CD8-positive, alpha-beta memory T cell (primary cell): ENCODE measurements around the gene PLXND1. TPM values are rescaled to one million over a fixed set of nuclear protein-coding genes. Genes with fewer than 3 reads are reported as not detected.

Experiments used
- CTCF ChIA-PET: fragments of 350-600 bp; sonication (Branson Sonifier 250); formaldehyde crosslinking; loops from one replicate; lab custom pipeline; 2021; ENCODE audit warnings: antibody characterized with exemption; lab: Charles Lee
- POLR2A ChIA-PET: fragments of 350-600 bp; sonication (Branson Sonifier 250); formaldehyde crosslinking; loops from one replicate; lab custom pipeline; 2021; ENCODE audit warnings: antibody characterized with exemption; lab: Charles Lee
- DNase-seq, 5 donors: peaks; one replicate each; pipeline versions ENCODE4 v3.0.0 to v3.0.0-alpha.2; 2020 to 2022; ENCODE audit warnings: mixed read lengths in 1 of 5
- H3K27ac ChIP-seq: one replicate; pipeline ENCODE4 v1.7.0; 2013; ENCODE audit warnings: low read depth, mild to moderate bottlenecking, low read length, moderate library complexity
- H3K27me3 ChIP-seq: 2 replicates; pipeline ENCODE4 v1.7.0; 2013; ENCODE audit warnings: low read length, mild to moderate bottlenecking; ENCODE audit not compliant: insufficient read depth, poor library complexity, severe bottlenecking
- H3K36me3 ChIP-seq: 2 replicates; pipeline ENCODE4 v1.7.0; 2013; ENCODE audit warnings: mild to moderate bottlenecking, low read length, moderate library complexity; ENCODE audit not compliant: insufficient read depth
- H3K4me1 ChIP-seq: 2 replicates; pipeline ENCODE4 v1.7.0; 2013; ENCODE audit warnings: mild to moderate bottlenecking, low read length, moderate library complexity; ENCODE audit not compliant: insufficient read depth
- H3K4me3 ChIP-seq: 2 replicates; pipeline ENCODE4 v1.7.0; 2013; ENCODE audit warnings: mild to moderate bottlenecking, low read length
- H3K9me3 ChIP-seq: 2 replicates; pipeline ENCODE4 v1.7.0; 2013; ENCODE audit warnings: mild to moderate bottlenecking, low read length
- H3K27ac Mint-ChIP-seq, 8 donors: one replicate each; pipeline ENCODE4 v1.8.0; 2020 to 2021; ENCODE audit warnings: mixed read lengths in 8 of 8, mild to moderate bottlenecking in 6 of 8, inconsistent platforms in 3 of 8, moderate library complexity in 3 of 8
- H3K27me3 Mint-ChIP-seq, 2 donors: one replicate each; pipeline ENCODE4 v1.8.0; 2020 to 2021; ENCODE audit warnings: mixed read lengths in 2 of 2, mild to moderate bottlenecking in 1 of 2, moderate library complexity in 1 of 2
- H3K36me3 Mint-ChIP-seq, 3 donors: one replicate each; pipeline ENCODE4 v1.8.0; 2020 to 2021; ENCODE audit warnings: mixed read lengths in 3 of 3, inconsistent platforms in 1 of 3, mild to moderate bottlenecking in 1 of 3
- H3K4me1 Mint-ChIP-seq, 3 donors: one replicate each; pipeline ENCODE4 v1.8.0; 2020 to 2021; ENCODE audit warnings: mixed read lengths in 3 of 3, inconsistent platforms in 1 of 3, mild to moderate bottlenecking in 1 of 3
- H3K4me3 Mint-ChIP-seq, 7 donors: one replicate each; pipeline ENCODE4 v1.8.0; 2020 to 2021; ENCODE audit warnings: mixed read lengths in 7 of 7, mild to moderate bottlenecking in 6 of 7, moderate library complexity in 4 of 7, inconsistent platforms in 2 of 7
- H3K9me3 Mint-ChIP-seq, 5 donors: one replicate each; pipeline ENCODE4 v1.8.0; 2020 to 2022; ENCODE audit warnings: mixed read lengths in 5 of 5, mild to moderate bottlenecking in 3 of 5, moderate library complexity in 2 of 5, inconsistent platforms in 1 of 5
- polyA plus RNA-seq: library from polyadenylated mRNA; unstranded; fragments of 300-500 nt; fragmentation: Illumina TruSeq; gene quantifications from one replicate; pipeline ENCODE4 v1.2.3, GENCODE V29; 2021
- total RNA-seq, 2 experiments: library from RNA; stranded (reverse); gene quantifications; one replicate each; pipeline ENCODE4 v1.2.3, GENCODE V29; 2021

Gene PLXND1
- total and polyA plus RNA-seq, 3 experiments from 2014 or later, result 12.1 to 17.3 (median 15.2) TPM

DNA sequence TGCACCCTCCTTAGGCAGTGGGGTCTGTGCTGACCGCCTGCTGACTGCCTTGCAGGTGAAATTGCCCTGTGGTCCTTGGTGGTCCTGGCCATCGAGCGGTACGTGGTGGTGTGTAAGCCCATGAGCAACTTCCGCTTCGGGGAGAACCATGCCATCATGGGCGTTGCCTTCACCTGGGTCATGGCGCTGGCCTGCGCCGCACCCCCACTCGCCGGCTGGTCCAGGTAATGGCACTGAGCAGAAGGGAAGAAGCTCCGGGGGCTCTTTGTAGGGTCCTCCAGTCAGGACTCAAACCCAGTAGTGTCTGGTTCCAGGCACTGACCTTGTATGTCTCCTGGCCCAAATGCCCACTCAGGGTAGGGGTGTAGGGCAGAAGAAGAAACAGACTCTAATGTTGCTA, 75.7 kb downstream of the PLXND1 start:
- H3K36me3 ChIP-seq, result no peaks in the 10 kb centered on the region
- Mint-ChIP-seq H3K27ac (no peak overlapping the region), H3K27me3 (no peaks in the 10 kb centered on the region), H3K36me3 (no peaks in the 10 kb centered on the region), H3K4me3 (no peak overlapping the region), H3K9me3 (no peaks in the 10 kb centered on the region), H3K4me1 (no peaks in the 10 kb centered on the region)
- no peaks in the 10 kb centered on the region for H3K9me3 ChIP-seq
- H3K4me3 ChIP-seq, result no peak overlapping the region
- CTCF ChIA-PET, result no interaction called here
- H3K27ac ChIP-seq, result no peak overlapping the region
- no peak for DNase-seq
- POLR2A ChIA-PET, result no interaction called here
- H3K27me3 ChIP-seq, result no peaks in the 10 kb centered on the region
- no peaks in the 10 kb centered on the region for H3K4me1 ChIP-seq

DNA sequence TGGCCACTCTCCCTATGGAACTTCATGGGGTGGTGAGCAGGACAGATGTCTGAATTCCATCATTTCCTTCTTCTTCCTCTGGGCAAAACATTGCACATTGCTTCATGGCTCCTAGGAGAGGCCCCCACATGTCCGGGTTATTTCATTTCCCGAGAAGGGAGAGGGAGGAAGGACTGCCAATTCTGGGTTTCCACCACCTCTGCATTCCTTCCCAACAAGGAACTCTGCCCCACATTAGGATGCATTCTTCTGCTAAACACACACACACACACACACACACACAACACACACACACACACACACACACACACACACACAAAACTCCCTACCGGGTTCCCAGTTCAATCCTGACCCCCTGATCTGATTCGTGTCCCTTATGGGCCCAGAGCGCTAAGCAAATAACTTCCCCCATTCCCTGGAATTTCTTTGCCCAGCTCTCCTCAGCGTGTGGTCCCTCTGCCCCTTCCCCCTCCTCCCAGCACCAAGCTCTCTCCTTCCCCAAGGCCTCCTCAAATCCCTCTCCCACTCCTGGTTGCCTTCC, 76.2 kb downstream of the PLXND1 start:
- no peaks in the 10 kb centered on the region for H3K4me1 Mint-ChIP-seq
- Histone ChIP-seq H3K9me3 (no peaks in the 10 kb centered on the region), H3K27ac (no peak overlapping the region), H3K4me3 (no peak overlapping the region), H3K36me3 (no peaks in the 10 kb centered on the region), H3K27me3 (no peaks in the 10 kb centered on the region), H3K4me1 (no peaks in the 10 kb centered on the region)
- no peaks in the 10 kb centered on the region for H3K36me3 Mint-ChIP-seq
- H3K27ac Mint-ChIP-seq, result peak overlapping the region in 1 of 8 donors; percentile 38
- no peak for DNase-seq
- H3K4me3 Mint-ChIP-seq, result no peak overlapping the region
- ChIA-PET CTCF (no interaction called here), POLR2A (no interaction called here)
- no peaks in the 10 kb centered on the region for H3K27me3 Mint-ChIP-seq
- H3K9me3 Mint-ChIP-seq, result no peaks in the 10 kb centered on the region

DNA sequence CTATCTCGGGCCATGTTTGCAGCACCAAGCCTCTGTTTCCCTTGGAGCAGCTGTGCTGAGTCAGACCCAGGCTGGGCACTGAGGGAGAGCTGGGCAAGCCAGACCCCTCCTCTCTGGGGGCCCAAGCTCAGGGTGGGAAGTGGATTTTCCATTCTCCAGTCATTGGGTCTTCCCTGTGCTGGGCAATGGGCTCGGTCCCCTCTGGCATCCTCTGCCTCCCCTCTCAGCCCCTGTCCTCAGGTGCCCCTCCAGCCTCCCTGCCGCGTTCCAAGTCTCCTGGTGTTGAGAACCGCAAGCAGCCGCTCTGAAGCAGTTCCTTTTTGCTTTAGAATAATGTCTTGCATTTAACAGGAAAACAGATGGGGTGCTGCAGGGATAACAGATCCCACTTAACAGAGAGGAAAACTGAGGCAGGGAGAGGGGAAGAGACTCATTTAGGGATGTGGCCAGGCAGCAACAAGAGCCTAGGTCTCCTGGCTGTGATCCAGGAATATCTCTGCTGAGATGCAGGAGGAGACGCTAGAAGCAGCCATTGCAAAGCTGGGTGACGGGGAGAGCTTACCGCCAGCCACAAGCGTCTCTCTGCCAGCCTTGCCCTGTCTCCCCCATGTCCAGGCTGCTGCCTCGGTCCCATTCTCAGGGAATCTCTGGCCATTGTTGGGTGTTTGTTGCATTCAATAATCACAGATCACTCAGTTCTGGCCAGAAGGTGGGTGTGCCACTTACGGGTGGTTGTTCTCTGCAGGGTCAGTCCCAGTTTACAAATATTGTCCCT, 76.9 kb downstream of the PLXND1 start:
- Mint-ChIP-seq H3K4me1 (no peaks in the 10 kb centered on the region), H3K4me3 (no peak overlapping the region), H3K36me3 (no peaks in the 10 kb centered on the region), H3K27me3 (no peaks in the 10 kb centered on the region), H3K9me3 (no peaks in the 10 kb centered on the region), H3K27ac (peak overlapping the region in 2 of 8 donors; percentile 38 to 47)
- no peak overlapping the region for H3K27ac ChIP-seq
- H3K36me3 ChIP-seq, result no peaks in the 10 kb centered on the region
- H3K27me3 ChIP-seq, result no peaks in the 10 kb centered on the region
- no peak for DNase-seq
- H3K4me1 ChIP-seq, result no peaks in the 10 kb centered on the region
- ChIA-PET POLR2A (no interaction called here), CTCF (no interaction called here)
- no peaks in the 10 kb centered on the region for H3K9me3 ChIP-seq
- no peak overlapping the region for H3K4me3 ChIP-seq

DNA sequence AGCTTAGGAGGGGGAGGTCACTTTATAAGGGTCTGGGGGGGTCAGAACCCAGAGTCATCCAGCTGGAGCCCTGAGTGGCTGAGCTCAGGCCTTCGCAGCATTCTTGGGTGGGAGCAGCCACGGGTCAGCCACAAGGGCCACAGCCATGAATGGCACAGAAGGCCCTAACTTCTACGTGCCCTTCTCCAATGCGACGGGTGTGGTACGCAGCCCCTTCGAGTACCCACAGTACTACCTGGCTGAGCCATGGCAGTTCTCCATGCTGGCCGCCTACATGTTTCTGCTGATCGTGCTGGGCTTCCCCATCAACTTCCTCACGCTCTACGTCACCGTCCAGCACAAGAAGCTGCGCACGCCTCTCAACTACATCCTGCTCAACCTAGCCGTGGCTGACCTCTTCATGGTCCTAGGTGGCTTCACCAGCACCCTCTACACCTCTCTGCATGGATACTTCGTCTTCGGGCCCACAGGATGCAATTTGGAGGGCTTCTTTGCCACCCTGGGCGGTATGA, 77.8 kb downstream of the PLXND1 start, which contains the start of gene RHO:
TSS of gene RHO (plus strand) at position 51 of the 512 bp plus-strand sequence. CDS start at position 146, 95 bp downstream.
- no peaks in the 10 kb centered on the region for H3K36me3 Mint-ChIP-seq
- ChIA-PET POLR2A (no interaction called here), CTCF (interaction anchor here (1.0 kb wide), 1 partner anchor 18 kb away, joined by 3 read pairs; no protein-coding TSS in a partner anchor)
- Histone ChIP-seq H3K27me3 (no peaks in the 10 kb centered on the region), H3K27ac (no peak within 1 kb of the TSS), H3K4me1 (no peaks in the 10 kb centered on the region), H3K4me3 (no peak within 1 kb of the TSS), H3K9me3 (no peaks in the 10 kb centered on the region), H3K36me3 (no peaks in the 10 kb centered on the region)
- H3K4me1 Mint-ChIP-seq, result no peaks in the 10 kb centered on the region
- DNase-seq, result no peak
- no peaks in the 10 kb centered on the region for H3K9me3 Mint-ChIP-seq
- no peak within 1 kb of the TSS for H3K4me3 Mint-ChIP-seq
- H3K27ac Mint-ChIP-seq, result peak within 1 kb of the TSS in 3 of 8 donors; percentile 6 to 33 (median 29)
- no peaks in the 10 kb centered on the region for H3K27me3 Mint-ChIP-seq

DNA sequence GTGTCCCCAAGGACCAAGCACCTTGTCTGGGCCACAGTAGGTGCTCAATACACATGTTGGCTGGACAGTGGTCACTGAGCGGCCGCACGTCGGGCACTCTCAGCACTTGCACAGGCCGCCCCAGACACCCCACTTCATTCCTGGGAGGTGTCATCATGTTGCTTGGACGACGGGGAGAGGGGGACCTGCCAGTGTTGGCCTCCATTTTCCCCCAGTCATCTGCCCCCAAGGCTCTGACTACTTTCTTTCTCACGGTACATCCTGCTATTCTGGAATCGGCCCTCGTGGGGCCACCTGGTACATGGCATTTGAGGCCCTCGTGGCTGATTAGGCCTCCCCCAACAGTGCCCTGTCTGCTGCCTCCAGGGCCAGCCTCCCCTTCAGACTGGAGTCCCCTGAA, 79.2 kb downstream of the PLXND1 start:
- H3K27me3 ChIP-seq, result no peaks in the 10 kb centered on the region
- H3K36me3 Mint-ChIP-seq, result no peaks in the 10 kb centered on the region
- no peak for DNase-seq
- ChIA-PET CTCF (no interaction called here), POLR2A (no interaction called here)
- H3K9me3 ChIP-seq, result no peaks in the 10 kb centered on the region
- H3K4me3 ChIP-seq, result no peak overlapping the region
- H3K27ac Mint-ChIP-seq, result no peak overlapping the region
- H3K27me3 Mint-ChIP-seq, result no peaks in the 10 kb centered on the region
- no peak overlapping the region for H3K4me3 Mint-ChIP-seq
- no peaks in the 10 kb centered on the region for H3K4me1 ChIP-seq
- no peaks in the 10 kb centered on the region for H3K9me3 Mint-ChIP-seq
- no peaks in the 10 kb centered on the region for H3K36me3 ChIP-seq
- H3K4me1 Mint-ChIP-seq, result no peaks in the 10 kb centered on the region
- H3K27ac ChIP-seq, result no peak overlapping the region

DNA sequence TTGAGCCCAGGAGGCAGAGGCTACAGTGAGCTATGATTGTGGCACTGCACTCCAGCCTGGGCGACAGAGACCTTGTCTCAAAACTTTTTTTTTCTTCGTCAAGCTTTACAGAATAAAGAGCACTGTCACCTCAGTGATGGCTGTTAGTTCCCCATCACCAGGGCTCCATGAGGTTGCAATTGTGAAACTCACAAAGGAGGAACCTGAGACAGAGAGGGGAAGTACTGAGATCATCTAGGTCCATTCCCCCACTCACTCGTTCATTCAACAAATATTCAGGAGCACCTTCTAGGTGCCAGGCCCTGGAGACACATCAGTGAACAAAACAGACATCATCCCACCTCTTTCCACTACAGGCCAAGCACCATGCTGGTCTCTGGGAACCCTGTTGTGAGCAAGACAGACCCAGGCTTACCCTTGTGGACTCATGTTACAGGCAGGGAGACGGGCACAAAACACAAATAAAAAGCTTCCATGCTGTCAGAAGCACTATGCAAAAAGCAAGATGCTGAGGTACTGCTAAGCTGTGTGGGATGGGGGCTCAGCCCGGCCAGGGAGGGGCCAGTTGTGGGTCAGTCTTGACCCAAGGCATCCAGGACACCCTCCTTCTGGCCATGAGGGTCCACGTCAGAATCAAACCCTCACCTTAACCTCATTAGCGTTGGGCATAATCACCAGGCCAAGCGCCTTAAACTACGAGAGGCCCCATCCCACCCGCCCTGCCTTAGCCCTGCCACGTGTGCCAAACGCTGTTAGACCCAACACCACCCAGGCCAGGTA, 80.2 kb downstream of the PLXND1 start:
- H3K27ac Mint-ChIP-seq, result peak overlapping the region in 3 of 8 donors; percentile 27 to 78 (median 42)
- H3K36me3 Mint-ChIP-seq, result no peaks in the 10 kb centered on the region
- CTCF ChIA-PET, result interaction anchor here (1.2 to 1.9 kb wide), 2 partner anchors 12 to 36 kb away, joined by 5 read pairs; no protein-coding TSS in a partner anchor
- no peaks in the 10 kb centered on the region for H3K36me3 ChIP-seq
- H3K9me3 ChIP-seq, result no peaks in the 10 kb centered on the region
- H3K4me3 Mint-ChIP-seq, result no peak overlapping the region
- no peaks in the 10 kb centered on the region for H3K4me1 ChIP-seq
- no peaks in the 10 kb centered on the region for H3K27me3 ChIP-seq
- DNase-seq, result no peak
- no peaks in the 10 kb centered on the region for H3K9me3 Mint-ChIP-seq
- no peak overlapping the region for H3K27ac ChIP-seq
- no peaks in the 10 kb centered on the region for H3K4me1 Mint-ChIP-seq
- POLR2A ChIA-PET, result no interaction called here
- no peak overlapping the region for H3K4me3 ChIP-seq
- H3K27me3 Mint-ChIP-seq, result no peaks in the 10 kb centered on the region

DNA sequence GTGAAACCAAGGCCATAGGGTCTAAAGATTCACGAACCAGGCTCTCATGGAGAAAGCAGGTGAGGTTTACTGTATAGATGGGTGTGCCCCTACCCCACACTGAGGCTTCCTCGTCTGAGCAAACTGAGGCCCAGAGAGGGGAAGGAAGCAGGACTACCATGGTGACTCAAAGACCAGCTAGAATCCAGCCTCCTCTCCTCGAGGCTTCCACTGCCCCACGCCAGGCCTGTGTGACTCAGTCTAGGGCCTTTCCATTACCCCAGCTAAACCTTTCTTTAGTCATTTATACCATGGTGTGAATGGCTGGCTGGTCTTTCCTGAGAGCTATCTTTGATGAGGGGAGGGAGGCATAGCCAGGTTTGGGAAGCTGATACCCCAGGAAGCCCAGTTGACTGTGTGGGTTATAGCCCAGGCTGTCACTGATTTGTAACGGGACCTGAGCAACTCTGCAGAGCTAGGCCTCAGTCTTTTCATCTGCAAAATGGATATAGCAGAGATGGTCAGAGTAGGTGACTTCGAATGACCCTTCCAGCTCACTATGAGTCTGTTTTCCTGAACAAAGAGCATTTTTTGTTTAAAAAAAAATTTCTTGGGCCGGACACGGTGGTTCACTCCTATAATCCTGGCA, 81.0 kb downstream of the PLXND1 start:
- POLR2A ChIA-PET, result no interaction called here
- no peak overlapping the region for H3K4me3 Mint-ChIP-seq
- H3K9me3 Mint-ChIP-seq, result no peaks in the 10 kb centered on the region
- no peak overlapping the region for H3K27ac ChIP-seq
- peak overlapping the region in 1 of 8 donors; percentile 66 for H3K27ac Mint-ChIP-seq
- no peaks in the 10 kb centered on the region for H3K36me3 Mint-ChIP-seq
- no peak for DNase-seq
- no peaks in the 10 kb centered on the region for H3K27me3 Mint-ChIP-seq
- no peaks in the 10 kb centered on the region for H3K36me3 ChIP-seq
- no peaks in the 10 kb centered on the region for H3K27me3 ChIP-seq
- no peaks in the 10 kb centered on the region for H3K9me3 ChIP-seq
- H3K4me3 ChIP-seq, result no peak overlapping the region
- no peaks in the 10 kb centered on the region for H3K4me1 Mint-ChIP-seq
- no peaks in the 10 kb centered on the region for H3K4me1 ChIP-seq
- CTCF ChIA-PET, result interaction anchor here (1.2 to 1.9 kb wide), 2 partner anchors 11 to 35 kb away, joined by 5 read pairs; no protein-coding TSS in a partner anchor
